Measurements from ENCODE around the gene ASH1L. TPM values are rescaled to one million over a fixed set of nuclear protein-coding genes. Genes with fewer than 3 reads are reported as not detected.

The ASH1L gene
- total and polyA plus RNA-seq, 9 of the 15 experiments (the other 6 are each of a cell fraction or from before 2014, with no cell fraction given) = 2.0 to 23.3 (median 14.6) TPM

GRCh38 chr1:155320661-155321617 lies 241.7 kb downstream of the ASH1L start, which contains the start of gene RUSC1 (continued):
- no peak for TF ChIP-seq THRA (IDR thresholded peaks at IDR 0.05)
- no peak for TF ChIP-seq USF2 (CRISPR knock-in tag; IDR thresholded peaks at IDR 0.05)
- TF ChIP-seq SLC30A9 (CRISPR knock-in tag; IDR thresholded peaks at IDR 0.05) = no peak
- no peak for TF ChIP-seq ZNF584 (CRISPR knock-in tag; IDR thresholded peaks at IDR 0.05; ENCODE audit: low read depth)
- TF ChIP-seq ZNF583 (CRISPR knock-in tag; IDR thresholded peaks at IDR 0.05) = no peak
- no peak for TF ChIP-seq CUX1 (CRISPR knock-in tag; IDR thresholded peaks at IDR 0.05)
- no peak for TF ChIP-seq KLF16 (IDR thresholded peaks at IDR 0.05)
- TF ChIP-seq SIX5 (IDR thresholded peaks at IDR 0.05; ENCODE audit: borderline replicate concordance in 1 of 2, insufficient read depth in 1 of 2, low read depth in 1 of 2, low read length in 2 of 2) = no peak
